GM23248 (cell line): ENCODE data around the gene SLC50A1. TPM values are rescaled to one million over a fixed set of nuclear protein-coding genes. Genes with fewer than 3 reads are reported as not detected.

Experiments
- DNase-seq: peaks from one replicate; pipeline ENCODE4 v3.0.0-alpha.2; 2015
- H2AFZ ChIP-seq: fragments of 200-600 bp; sonication (generic); 2 replicates; pipeline ENCODE4 v1.6.1; 2016; ENCODE audit warnings: antibody characterized with exemption
- H3F3A ChIP-seq: fragments of 200-600 bp; sonication (generic); 2 replicates; pipeline ENCODE4 v1.6.1; 2016; ENCODE audit warnings: mild to moderate bottlenecking, antibody characterized with exemption, mixed run types; ENCODE audit not compliant: insufficient read depth
- H3K27ac ChIP-seq: fragments of 200-600 bp; sonication (generic); 2 replicates; pipeline ENCODE4 v1.5.1; 2016; ENCODE audit warnings: mild to moderate bottlenecking
- H3K27me3 ChIP-seq: fragments of 200-600 bp; sonication (generic); replicated peaks from 2 replicates; pipeline ENCODE4 v1.6.1; 2016; ENCODE audit warnings: mild to moderate bottlenecking; ENCODE audit not compliant: insufficient read depth
- H3K36me3 ChIP-seq: fragments of 200-600 bp; sonication (generic); 2 replicates; pipeline ENCODE4 v1.6.1; 2016; ENCODE audit warnings: low read depth, mild to moderate bottlenecking
- H3K4me1 ChIP-seq: fragments of 200-600 bp; sonication (generic); 2 replicates; pipeline ENCODE4 v1.6.1; 2016; ENCODE audit warnings: mild to moderate bottlenecking; ENCODE audit not compliant: insufficient read depth
- H3K4me2 ChIP-seq: fragments of 200-600 bp; sonication (generic); one replicate; pipeline ENCODE4 v1.6.1; 2016; ENCODE audit warnings: mild to moderate bottlenecking; ENCODE audit not compliant: unreplicated experiment
- H3K4me3 ChIP-seq: fragments of 200-600 bp; sonication (generic); 2 replicates; pipeline ENCODE4 v1.5.1; 2016; ENCODE audit warnings: mild to moderate bottlenecking
- H3K79me2 ChIP-seq: fragments of 200-600 bp; sonication (generic); 2 replicates; pipeline ENCODE4 v1.6.1; 2016; ENCODE audit warnings: mild to moderate bottlenecking; ENCODE audit not compliant: insufficient read depth
- H3K9ac ChIP-seq: fragments of 200-600 bp; sonication (generic); 2 replicates; pipeline ENCODE4 v1.6.1; 2016; ENCODE audit warnings: mild to moderate bottlenecking
- H3K9me2 ChIP-seq: fragments of 200-600 bp; sonication (generic); 2 replicates; pipeline ENCODE4 v1.6.1; 2016; ENCODE audit warnings: mixed run types, mild to moderate bottlenecking, moderate library complexity; ENCODE audit not compliant: insufficient read depth
- H3K9me3 ChIP-seq: fragments of 200-600 bp; sonication (generic); one replicate; pipeline ENCODE4 v1.6.1; 2017; ENCODE audit warnings: low read depth
- H4K20me1 ChIP-seq: fragments of 200-600 bp; sonication (generic); 2 replicates; pipeline ENCODE4 v1.6.0; 2016; ENCODE audit not compliant: insufficient read depth
- EZH2 ChIP-seq: fragments of 200-600 bp; sonication (generic); IDR thresholded peaks from 2 replicates; pipeline ENCODE4 v1.6.1; 2018; ENCODE audit warnings: antibody characterized with exemption, mild to moderate bottlenecking; ENCODE audit not compliant: insufficient read depth, poor library complexity, severe bottlenecking
- EZH2phosphoT487 ChIP-seq: fragments of 200-600 bp; sonication (generic); IDR thresholded peaks from 2 replicates; pipeline ENCODE4 v1.6.1; 2018; ENCODE audit warnings: antibody characterized with exemption, moderate library complexity, mild to moderate bottlenecking, low read depth; ENCODE audit not compliant: insufficient read depth
- WGBS, 2 experiments: methylation state at CpG; one replicate each; pipeline ENCODE4 v1.1.6; 2015 to 2017; ENCODE audit warnings: low lambda C conversion rate in 2 of 2, low coverage in 1 of 2; ENCODE audit errors: missing lambda C conversion rate in 2 of 2; 5-methylcytosine and 5-hydroxymethylcytosine counted together
- in situ Hi-C: fragments of 300-500 bp; cut with MboI; formaldehyde crosslinking; loops from 2 replicates; pipeline ENCODE4 v1.15.0; 2020
- polyA plus RNA-seq: library from polyadenylated mRNA; unstranded; fragments of >200 nt; fragmentation: Nextera tagmentation; extraction: Ambion mirVana; gene quantifications from 2 replicates; pipeline ENCODE4 v1.2.1, GENCODE V29; 2016
- total RNA-seq: library from RNA; depleted of rRNA; stranded (reverse); fragments of >200 nt; shearing (Covaris generic); gene quantifications from 2 replicates; pipeline ENCODE4 v1.2.3, GENCODE V29; 2014

The SLC50A1 gene
- total and polyA plus RNA-seq, 2 experiments from 2014 or later, result 33.4 to 55.1 TPM

- TF ChIP-seq EZH2phosphoT487 (no peak), EZH2 (no peak)
- in situ Hi-C loops, result no loop called here
- H3K9ac ChIP-seq, result no peak overlapping the region
- no peak for DNase-seq
- no peak overlapping the region for H2AFZ ChIP-seq
- no peaks in the 10 kb centered on the region for H3K9me2 ChIP-seq
- H3K27ac ChIP-seq, result no peak overlapping the region
- WGBS, 2 experiments, result 28 to 35% methylated on average over 6 of the region's 6 CpGs
- no peak overlapping the region for H3K4me3 ChIP-seq
- no peaks in the 10 kb centered on the region for H3K36me3 ChIP-seq
- H4K20me1 ChIP-seq, result no peaks in the 10 kb centered on the region
- peaks cover 26% of the 10 kb centered on the region for H3K27me3 ChIP-seq
- no peaks in the 10 kb centered on the region for H3K4me1 ChIP-seq
- H3K79me2 ChIP-seq, result no peaks in the 10 kb centered on the region
- no peaks in the 10 kb centered on the region for H3F3A ChIP-seq
- no peaks in the 10 kb centered on the region for H3K9me3 ChIP-seq
- H3K4me2 ChIP-seq, result no peak overlapping the region
These were observed 28.8 kb upstream of the SLC50A1 start for GRCh38 chr1:155106862-155107261.

GRCh38 chr1:155107309-155108264, 28.1 kb upstream of the SLC50A1 start:
- Histone ChIP-seq H3F3A (no peaks in the 10 kb centered on the region), H3K4me3 (no peak overlapping the region), H4K20me1 (no peaks in the 10 kb centered on the region), H3K9me3 (no peaks in the 10 kb centered on the region), H3K4me1 (no peaks in the 10 kb centered on the region), H3K27ac (no peak overlapping the region), H2AFZ (no peak overlapping the region), H3K79me2 (no peaks in the 10 kb centered on the region), H3K27me3 (peaks cover 23% of the 10 kb centered on the region), H3K9me2 (no peaks in the 10 kb centered on the region), H3K9ac (no peak overlapping the region), H3K4me2 (no peak overlapping the region), H3K36me3 (no peaks in the 10 kb centered on the region)
- in situ Hi-C loops, result no loop called here
- DNase-seq, result no peak
- TF ChIP-seq EZH2phosphoT487, result no peak
- WGBS, 2 experiments, result 39 to 40% methylated on average over 12 of the region's 12 CpGs

- H3K79me2 ChIP-seq, result no peaks in the 10 kb centered on the region
- no peaks in the 10 kb centered on the region for H3K4me1 ChIP-seq
- in situ Hi-C loops, result no loop called here
- TF ChIP-seq EZH2 (no peak), EZH2phosphoT487 (no peak)
- H2AFZ ChIP-seq, result no peak overlapping the region
- H3K27me3 ChIP-seq, result peaks cover 23% of the 10 kb centered on the region
- no peak for DNase-seq
- no peaks in the 10 kb centered on the region for H3K9me3 ChIP-seq
- H3K4me3 ChIP-seq, result no peak overlapping the region
- no peak overlapping the region for H3K27ac ChIP-seq
- H3K4me2 ChIP-seq, result no peak overlapping the region
- 66 to 68% methylated on average over 5 of the region's 5 CpGs for WGBS, 2 experiments
- no peaks in the 10 kb centered on the region for H3K36me3 ChIP-seq
- H4K20me1 ChIP-seq, result no peaks in the 10 kb centered on the region
- H3K9ac ChIP-seq, result no peak overlapping the region
- H3K9me2 ChIP-seq, result no peaks in the 10 kb centered on the region
- H3F3A ChIP-seq, result no peaks in the 10 kb centered on the region
These were observed 27.4 kb upstream of the SLC50A1 start for GRCh38 chr1:155108296-155108695.

GRCh38 chr1:155110381-155110780, 25.3 kb upstream of the SLC50A1 start:
- Histone ChIP-seq H3K27me3 (peaks cover 26% of the 10 kb centered on the region), H3K4me1 (no peaks in the 10 kb centered on the region), H3K27ac (no peak overlapping the region), H3K9me2 (no peaks in the 10 kb centered on the region), H3K79me2 (no peaks in the 10 kb centered on the region), H3K4me2 (no peak overlapping the region), H3K9ac (no peak overlapping the region), H2AFZ (no peak overlapping the region), H3K36me3 (no peaks in the 10 kb centered on the region), H3K4me3 (no peak overlapping the region), H4K20me1 (no peaks in the 10 kb centered on the region), H3K9me3 (no peaks in the 10 kb centered on the region), H3F3A (no peaks in the 10 kb centered on the region)
- in situ Hi-C loops, result no loop called here
- 62 to 64% methylated on average over 8 of the region's 8 CpGs for WGBS, 2 experiments
- TF ChIP-seq EZH2phosphoT487 (no peak), EZH2 (no peak)
- DNase-seq, result no peak
